Ovary (tissue), 9 donors: ENCODE results near the gene SLFN5. TPM values are rescaled to one million over a fixed set of nuclear protein-coding genes. Genes with fewer than 3 reads are reported as not detected.
A peak's percentile ranks its signal among the peaks of the same experiment; 100 is the strongest.

Source experiments
- DNase-seq, 5 donors: peaks; one replicate each; pipeline ENCODE4 v3.0.0-alpha.2; 2019 to 2020
- H3K27ac ChIP-seq, 2 donors: fragments of 200-600 bp; one replicate each; pipeline versions ENCODE4 v1.5.1 to v1.8.0; 2019 to 2022
- H3K27me3 ChIP-seq: fragments of 200-600 bp; one replicate; pipeline ENCODE4 v1.8.0; 2022
- H3K36me3 ChIP-seq: fragments of 200-600 bp; sonication (generic); one replicate; pipeline ENCODE4 v1.5.1; 2019
- H3K4me1 ChIP-seq: one replicate; pipeline ENCODE4 v1.8.1; 2013; ENCODE audit warnings: mild to moderate bottlenecking, moderate library complexity; ENCODE audit not compliant: insufficient read depth
- H3K4me3 ChIP-seq: fragments of 200-600 bp; sonication (generic); one replicate; pipeline ENCODE4 v1.5.1; 2017
- H3K9me3 ChIP-seq, 2 donors: fragments of 200-600 bp in 1 of 2; sonication (generic) in 1 of 2; one replicate each; pipeline versions ENCODE4 v1.5.1 to v1.8.1; 2013 to 2019; ENCODE audit warnings: mild to moderate bottlenecking in 1 of 2, moderate library complexity in 1 of 2
- CTCF ChIP-seq, 3 donors: fragments of 450-650 bp in 2 of 3; fragments of 200-600 bp in 1 of 3; IDR thresholded peaks; one replicate each; pipeline versions ENCODE4 v1.5.1 to v1.8.0; 2016 to 2022; ENCODE audit warnings: antibody characterized with exemption in 3 of 3, mild to moderate bottlenecking in 1 of 3
- EP300 ChIP-seq: sonication (generic); formaldehyde crosslinking; IDR thresholded peaks from one replicate; pipeline ENCODE4 v1.6.1; 2017; ENCODE audit warnings: antibody characterized with exemption
- POLR2A ChIP-seq: fragments of 450-650 bp; IDR thresholded peaks from one replicate; pipeline ENCODE4 v1.6.1; 2017; ENCODE audit warnings: antibody characterized with exemption, mild to moderate bottlenecking, moderate library complexity
- WGBS, 3 donors: extraction: QIAGEN DNeasy Blood & Tissue Kit in 1 of 3; methylation state at CpG; one replicate each; pipeline versions ENCODE4 v1.1.5 to v1.1.7; 2013 to 2017; 5-methylcytosine and 5-hydroxymethylcytosine counted together
- intact Hi-C, 4 donors: fragments of 100-400 bp; cut with DNase I; formaldehyde crosslinking; loops; one replicate each; pipeline versions ENCODE4 v1.11.0 to v1.15.1; 2022 to 2023
- polyA plus RNA-seq, 2 donors: library from polyadenylated mRNA; stranded (reverse); fragments of 200-250 nt in 1 of 2; fragments of 350-450 nt in 1 of 2; fragmentation: Illumina TruSeq in 1 of 2; extraction: RNeasy Lipid Tissue Mini Kit (QIAGEN cat#74804) in 1 of 2; gene quantifications; one replicate each; pipeline ENCODE4 v1.2.3, GENCODE V29; 2013 to 2014
- total RNA-seq, 7 donors: library from RNA; depleted of rRNA in 2 of 7; stranded (reverse); fragments of >200 nt in 2 of 7; fragmentation: NEBNext Ultra II Directional in 3 of 7; extraction: Animal tissue kit (Norgen Biotek cat#: 25700) in 3 of 7; gene quantifications; one replicate each; pipeline versions ENCODE4 v1.1.0 to v1.2.4, GENCODE V29; 2016 to 2023
- donor health status: DM: no; HTN: no; CAD: no; lungs with moderate emphysema.
- donor health status: DM: no; HTN: no; CAD: no.
- donor health status: Bipolar disorder and iron deficiency.
- donor health status: DM: yes; HTN: yes; CAD: no.
- donor health status: DM: no; HTN: no; CAD: no.
- donor health status: DM: yes; HTN: yes; CAD: no.

SLFN5 gene
- total and polyA plus RNA-seq, 9 donors = 4.5 to 22.7 (median 17.9) TPM

- no peak overlapping the region for H3K4me3 ChIP-seq
- TF ChIP-seq CTCF (IDR thresholded peaks at IDR 0.05) = no peak
- no peak for TF ChIP-seq POLR2A
- TF ChIP-seq EP300 = no peak
- H3K27ac ChIP-seq = no peak overlapping the region
- H3K27me3 ChIP-seq = no peaks in the 10 kb centered on the region
- intact Hi-C loops = loop anchor here in 2 of 4 donors (10.0 kb wide), 2 partner anchors 220 to 430 kb away; partner anchors contain the start of gene SLFN12L (in 1 of the 2)
- WGBS, 3 donors = 3 to 7% (median 7%) methylated on average over 5 of the region's 5 CpGs
- H3K4me1 ChIP-seq = peaks cover 6% of the 10 kb centered on the region
- no peaks in the 10 kb centered on the region for H3K9me3 ChIP-seq
- H3K36me3 ChIP-seq = no peaks in the 10 kb centered on the region
- peak in 4 of 5 donors; percentile 13 to 34 (median 21) for DNase-seq
Observed at GRCh38 chr17:35315283-35315682, 72.4 kb downstream of the SLFN5 start.

- no peak overlapping the region for H3K4me3 ChIP-seq
- no peak for TF ChIP-seq POLR2A
- TF ChIP-seq EP300 = no peak
- 74 to 82% (median 80%) methylated on average over 2 of the region's 2 CpGs for WGBS, 3 donors
- H3K4me1 ChIP-seq = peaks cover 6% of the 10 kb centered on the region
- no peak for DNase-seq
- no peaks in the 10 kb centered on the region for H3K9me3 ChIP-seq
- no peak overlapping the region for H3K27ac ChIP-seq
- intact Hi-C loops = loop anchor here in 2 of 4 donors (10.0 kb wide), 2 partner anchors 219 to 429 kb away; partner anchors contain the start of gene SLFN12L (in 1 of the 2)
- H3K36me3 ChIP-seq = no peaks in the 10 kb centered on the region
- no peaks in the 10 kb centered on the region for H3K27me3 ChIP-seq
Observed at GRCh38 chr17:35315971-35316370, 73.1 kb downstream of the SLFN5 start.

- no peaks in the 10 kb centered on the region for H3K27me3 ChIP-seq
- H3K4me3 ChIP-seq = no peak overlapping the region
- TF ChIP-seq POLR2A = no peak
- TF ChIP-seq EP300 = no peak
- no peak for TF ChIP-seq CTCF (IDR thresholded peaks at IDR 0.05)
- no peaks in the 10 kb centered on the region for H3K36me3 ChIP-seq
- H3K4me1 ChIP-seq = no peaks in the 10 kb centered on the region
- intact Hi-C loops = no loop called here
- no peak overlapping the region for H3K27ac ChIP-seq
- 85 to 92% (median 88%) methylated on average over 1 of the region's 1 CpG for WGBS, 3 donors
- no peak for DNase-seq
- H3K9me3 ChIP-seq = no peaks in the 10 kb centered on the region
Observed at GRCh38 chr17:35322749-35323148, 79.9 kb downstream of the SLFN5 start.

Other genes starting within 250 kb of the SLFN5 start
- gene RFFL, start 179.4 kb upstream of the SLFN5 start, total RNA-seq = 10 to 100 TPM; 10.4 to 23.9 (median 18.8) TPM
- 1 to 10 TPM; 6.3 to 9.8 TPM for gene RFFL, start 179.4 kb upstream of the SLFN5 start, polyA plus RNA-seq
- gene RAD51D, start 123.2 kb upstream of the SLFN5 start, total RNA-seq = 10 to 100 TPM in 5 of 7 donors, 1 to 10 TPM in 2; 7.3 to 16.7 (median 11.5) TPM
- 1 to 10 TPM; 7.5 to 9.3 TPM for gene RAD51D, start 123.2 kb upstream of the SLFN5 start, polyA plus RNA-seq
- not detected for gene FNDC8, start 121.5 kb upstream of the SLFN5 start, total RNA-seq
- not detected for gene FNDC8, start 121.5 kb upstream of the SLFN5 start, polyA plus RNA-seq
- 10 to 100 TPM; 11.7 to 26.5 (median 22.2) TPM for gene NLE1, start 100.8 kb upstream of the SLFN5 start, total RNA-seq
- gene NLE1, start 100.8 kb upstream of the SLFN5 start, polyA plus RNA-seq = 10 to 100 TPM; 10.6 to 12.2 TPM
- gene UNC45B, start 95.3 kb upstream of the SLFN5 start, total RNA-seq = under 1 TPM in 3 of 7 donors, not detected in 4; 0.05 to 0.10 (median 0.05) TPM
- under 1 TPM; 0.05 to 0.10 TPM for gene UNC45B, start 95.3 kb upstream of the SLFN5 start, polyA plus RNA-seq
- gene SLC35G3, start 48.7 kb upstream of the SLFN5 start, total RNA-seq = not detected
- gene SLC35G3, start 48.7 kb upstream of the SLFN5 start, polyA plus RNA-seq = not detected
- gene SLFN11, start 130.5 kb downstream of the SLFN5 start, total RNA-seq = 10 to 100 TPM; 27.7 to 75.0 (median 42.7) TPM
- gene SLFN11, start 130.5 kb downstream of the SLFN5 start, polyA plus RNA-seq = 10 to 100 TPM in 1 of 2 donors, 1 to 10 TPM in 1; 9.6 to 36.0 TPM
- gene SLFN12, start 189.4 kb downstream of the SLFN5 start, total RNA-seq = 10 to 100 TPM in 2 of 7 donors, 1 to 10 TPM in 5; 7.0 to 11.3 (median 7.8) TPM
- 10 to 100 TPM in 1 of 2 donors, 1 to 10 TPM in 1; 4.4 to 10.3 TPM for gene SLFN12, start 189.4 kb downstream of the SLFN5 start, polyA plus RNA-seq
- gene SLFN13, start 205.7 kb downstream of the SLFN5 start, total RNA-seq = 10 to 100 TPM in 5 of 7 donors, 1 to 10 TPM in 2; 1.7 to 20.6 (median 14.4) TPM
- gene SLFN13, start 205.7 kb downstream of the SLFN5 start, polyA plus RNA-seq = 1 to 10 TPM in 1 of 2 donors, under 1 TPM in 1; 0.99 to 6.4 TPM